Measurements from ENCODE around the gene SFTPA2.
"Not testable (repeated sequence)": the region's sequence is repeated elsewhere in the genome, so short reads cannot be mapped to it uniquely, and the experiment has no call there.

- TF ChIP-seq ZNF384 (IDR thresholded peaks at IDR 0.05); SP1 (IDR thresholded peaks at IDR 0.05); NFRKB (IDR thresholded peaks at IDR 0.05); FOXK2 (IDR thresholded peaks at IDR 0.05); CTBP1 (IDR thresholded peaks at IDR 0.05; ENCODE audit: borderline replicate concordance); HDGF (IDR thresholded peaks at IDR 0.05; ENCODE audit: borderline replicate concordance): not testable (repeated sequence)
Measured at GRCh38 chr10:79544408-79544807, 15.8 kb downstream of the SFTPA2 start.
